Endothelial cell of umbilical vein (primary cell): ENCODE data around the gene ETFDH. TPM values are rescaled to one million over a fixed set of nuclear protein-coding genes. Genes with fewer than 3 reads are reported as not detected.

Experiments used
- BruUV-seq: library from RNA; stranded (reverse); fragments of 400-500 nt; replicated peaks from 2 replicates; lab custom pipeline; 2021; lab: Mats Ljungman, UMichigan
- CTCF ChIA-PET: fragments of 300-600, 350-600 bp; sonication (Branson Sonifier 250); formaldehyde crosslinking; loops from one replicate; lab custom pipeline; 2021; ENCODE audit warnings: antibody characterized with exemption, inconsistent platforms; lab: Charles Lee
- POLR2A ChIA-PET: fragments of 300-600, 350-600 bp; sonication (Branson Sonifier 250); formaldehyde crosslinking; loops from one replicate; lab custom pipeline; 2021; ENCODE audit warnings: antibody characterized with exemption, inconsistent platforms; lab: Charles Lee
- DNase-seq: peaks from one replicate; pipeline ENCODE4 v3.0.0-alpha.2; 2011; ENCODE audit warnings: low read depth, low spot score
- FAIRE-seq: peaks from 2 replicates; lab custom pipeline; 2011; peaks lifted over from hg19 to GRCh38; lab: Jason Lieb, UNC
- H2AFZ ChIP-seq: 2 replicates; pipeline ENCODE4 v1.6.0; 2012; ENCODE audit warnings: low read depth, low read length, control low read depth, inconsistent platforms
- H3K27ac ChIP-seq: 2 replicates; pipeline ENCODE4 v1.5.1; 2011; ENCODE audit warnings: low read depth, mild to moderate bottlenecking, control low read depth, low read length, moderate library complexity; ENCODE audit not compliant: insufficient read depth
- H3K27me3 ChIP-seq, 2 experiments: 2 replicates each; pipeline versions ENCODE4 v1.6.0 to v1.6.1; 2011; ENCODE audit warnings: low read length in 2 of 2, mixed read lengths in 1 of 2; ENCODE audit not compliant: control insufficient read depth in 2 of 2, insufficient read depth in 2 of 2
- H3K36me3 ChIP-seq, 2 experiments: 2 replicates in 1 of 2; 3 replicates in 1 of 2; pipeline ENCODE4 v1.5.1; 2011; ENCODE audit warnings: low read length in 2 of 2, mild to moderate bottlenecking in 1 of 2, moderate library complexity in 1 of 2; ENCODE audit not compliant: control insufficient read depth in 2 of 2, insufficient read depth in 2 of 2; ENCODE audit errors: extremely low read depth in 1 of 2
- H3K4me1 ChIP-seq: 3 replicates; pipeline ENCODE4 v1.5.1; 2011; ENCODE audit warnings: mild to moderate bottlenecking, low read length; ENCODE audit not compliant: control insufficient read depth, insufficient read depth; ENCODE audit errors: extremely low read depth
- H3K4me2 ChIP-seq: 2 replicates; pipeline ENCODE4 v1.6.1; 2011; ENCODE audit warnings: low read length, control low read depth, mixed read lengths; ENCODE audit not compliant: insufficient read depth
- H3K4me3 ChIP-seq, 3 experiments: fragments of 200-600 bp in 1 of 3; sonication (generic), shearing (Covaris generic) in 1 of 3; replicated peaks in 1 of 3; 2 replicates each; pipeline ENCODE4 v1.5.1; 2011 to 2016; ENCODE audit warnings: control low read depth in 3 of 3, low read length in 3 of 3, mild to moderate bottlenecking in 2 of 3, inconsistent platforms in 1 of 3, low read depth in 1 of 3, moderate library complexity in 1 of 3; ENCODE audit not compliant: insufficient read depth in 1 of 3
- H3K79me2 ChIP-seq: 2 replicates; pipeline ENCODE4 v1.6.0; 2012; ENCODE audit warnings: low read length, inconsistent platforms; ENCODE audit not compliant: control insufficient read depth, insufficient read depth
- H3K9ac ChIP-seq: replicated peaks from 2 replicates; pipeline ENCODE3; 2011; ENCODE audit warnings: low read length, control low read depth; ENCODE audit not compliant: insufficient read depth; ENCODE audit errors: extremely low read depth
- H3K9me1 ChIP-seq: replicated peaks from 3 replicates; pipeline ENCODE4 v1.6.0; 2011; ENCODE audit warnings: mild to moderate bottlenecking, low read length; ENCODE audit not compliant: control insufficient read depth, insufficient read depth; ENCODE audit errors: extremely low read depth
- H3K9me3 ChIP-seq: replicated peaks from 2 replicates; pipeline ENCODE4 v1.5.1; 2012; ENCODE audit warnings: low read length, inconsistent platforms; ENCODE audit not compliant: control insufficient read depth, insufficient read depth
- H4K20me1 ChIP-seq: replicated peaks from 2 replicates; pipeline ENCODE3; 2011; ENCODE audit warnings: mild to moderate bottlenecking, low read length; ENCODE audit not compliant: control insufficient read depth, insufficient read depth; ENCODE audit errors: extremely low read depth
- CTCF ChIP-seq, 2 donors: IDR thresholded peaks; 1 replicate in 1 of 2; 2 replicates in 1 of 2; pipeline ENCODE4 v1.5.1; 2011; ENCODE audit warnings: low read length in 2 of 2, mild to moderate bottlenecking in 2 of 2, moderate library complexity in 2 of 2, control low read depth in 1 of 2, inconsistent platforms in 1 of 2, low read depth in 1 of 2; ENCODE audit not compliant: insufficient read depth in 1 of 2; ENCODE audit errors: extremely low read depth in 1 of 2
- EZH2 ChIP-seq: IDR thresholded peaks from 2 replicates; pipeline ENCODE4 v1.6.1; 2012; ENCODE audit warnings: borderline replicate concordance, low read depth, mild to moderate bottlenecking, moderate library complexity, low read length, inconsistent platforms; ENCODE audit not compliant: severe bottlenecking
- FOS ChIP-seq: IDR thresholded peaks from 2 replicates; pipeline ENCODE4 v1.6.1; 2011; ENCODE audit warnings: mild to moderate bottlenecking, low read length, moderate library complexity, borderline replicate concordance; ENCODE audit not compliant: insufficient read depth
- GATA2 ChIP-seq: IDR thresholded peaks from 2 replicates; pipeline ENCODE4 v1.7.0; 2011; ENCODE audit warnings: low read depth, mild to moderate bottlenecking, moderate library complexity, mixed read lengths, low read length; ENCODE audit not compliant: insufficient read length, insufficient read depth
- JUN ChIP-seq: IDR thresholded peaks from 2 replicates; pipeline ENCODE4 v1.6.1; 2011; ENCODE audit warnings: borderline replicate concordance, low read depth; ENCODE audit not compliant: insufficient read length, insufficient read depth
- MAX ChIP-seq: IDR thresholded peaks from 2 replicates; pipeline ENCODE4 v1.6.1; 2011; ENCODE audit not compliant: insufficient read depth, insufficient read length
- MYC ChIP-seq: IDR thresholded peaks from one replicate; pipeline ENCODE4 v1.6.1; 2011; ENCODE audit warnings: mild to moderate bottlenecking, low read depth, low read length
- POLR2A ChIP-seq: IDR thresholded peaks from 2 replicates; pipeline ENCODE4 v1.6.1; 2012; ENCODE audit warnings: low read depth, mild to moderate bottlenecking, control low read depth, low read length
- POLR2AphosphoS5 ChIP-seq: IDR thresholded peaks from 2 replicates; pipeline ENCODE4 v1.6.1; 2012; ENCODE audit warnings: low read depth, mild to moderate bottlenecking, control low read depth, low read length, moderate library complexity; ENCODE audit not compliant: insufficient read depth
- dilution Hi-C: fragments of 300-500 bp; cut with MboI; formaldehyde crosslinking; loops from one replicate; pipeline ENCODE4 v1.15.0; 2019; ENCODE audit warnings: low sequenced_read_pairs; ENCODE audit not compliant: extremely low pct_ligation_motif_present
- intact Hi-C: fragments of 100-400 bp; cut with micrococcal nuclease; formaldehyde crosslinking; loops from one replicate; pipeline ENCODE4 v1.10.0; 2022
- polyA plus RNA-seq, 4 experiments: library from polyadenylated mRNA; depleted of rRNA in 3 of 4; stranded (reverse) in 3 of 4; unstranded in 1 of 4; fragments of >200 nt; gene quantifications; 2 replicates each; pipeline versions ENCODE4 v1.2.1 to v1.2.3, GENCODE V29; 2011 to 2012; ENCODE audit warnings: missing spikeins in 1 of 4
- total RNA-seq: library from RNA; stranded (reverse); gene quantifications from 2 replicates; pipeline ENCODE4 v1.2.3, GENCODE V29; 2021

The ETFDH gene
- total and polyA plus RNA-seq, 2 donors (not counting 3 experiments of a cell fraction or from before 2014, with no cell fraction given), result 17.3 to 22.3 TPM

- no peak for DNase-seq
- Histone ChIP-seq H3K4me2 (no peak overlapping the region), H3K27me3 (no peaks in the 10 kb centered on the region), H3K9ac (no peak overlapping the region), H3K27ac (no peak overlapping the region), H3K4me1 (peaks cover 4% of the 10 kb centered on the region), H3K36me3 (no peaks in the 10 kb centered on the region), H3K9me3 (no peaks in the 10 kb centered on the region), H2AFZ (no peak overlapping the region), H4K20me1 (no peaks in the 10 kb centered on the region), H3K79me2 (peaks cover 6% of the 10 kb centered on the region), H3K9me1 (no peaks in the 10 kb centered on the region), H3K4me3 (no peak overlapping the region)
- BruUV-seq, result no TSS peak
- ChIA-PET CTCF (interaction anchor here (1.1 to 1.7 kb wide), 2 partner anchors 8 to 14 kb away, joined by 3 to 4 read pairs; no protein-coding TSS in a partner anchor), POLR2A (no interaction called here)
- dilution Hi-C loops (no loop called here), intact Hi-C loops (no loop called here)
- no peak for FAIRE-seq
- TF ChIP-seq MAX (no peak), EZH2 (no peak)
Observed at GRCh38 chr4:158676076-158676475, 4.0 kb downstream of the ETFDH start.

- dilution Hi-C loops (no loop called here), intact Hi-C loops (no loop called here)
- POLR2A ChIA-PET, result no interaction called here
- H4K20me1 ChIP-seq, result no peaks in the 10 kb centered on the region
- no peaks in the 10 kb centered on the region for H3K9me3 ChIP-seq
- H3K9me1 ChIP-seq, result no peaks in the 10 kb centered on the region
- no peak for DNase-seq
- CTCF ChIA-PET, result no interaction called here
- BruUV-seq, result no TSS peak
- H3K4me2 ChIP-seq, result no peak overlapping the region
- no peaks in the 10 kb centered on the region for H3K79me2 ChIP-seq
- no peak overlapping the region for H2AFZ ChIP-seq
- TF ChIP-seq GATA2 (no peak), EZH2 (no peak), MAX (no peak), CTCF (IDR thresholded peaks at IDR 0.05; ENCODE audit: extremely low read depth in 1 of 2, insufficient read depth in 1 of 2, low read depth in 1 of 2, low read length in 2 of 2) (no peak), POLR2AphosphoS5 (no peak), JUN (no peak), MYC (no peak), POLR2A (no peak), FOS (no peak)
- no peak overlapping the region for H3K9ac ChIP-seq
- H3K4me3 ChIP-seq, result no peak overlapping the region
- H3K36me3 ChIP-seq, result no peaks in the 10 kb centered on the region
- H3K27me3 ChIP-seq, result no peaks in the 10 kb centered on the region
- FAIRE-seq, result no peak
- no peak overlapping the region for H3K27ac ChIP-seq
- H3K4me1 ChIP-seq, result no peaks in the 10 kb centered on the region
Observed at GRCh38 chr4:158678767-158679166, 6.7 kb downstream of the ETFDH start.
